GM19043 (cell line): Measurements from ENCODE around the gene HMGN3.

Source experiments
- ATAC-seq: cut with Tn5 transposase; IDR thresholded peaks from one replicate; pipeline ENCODE4 v1.9.1; 2021; ENCODE audit warnings: low read depth; ENCODE audit not compliant: unreplicated experiment

The HMGN3 gene

DNA sequence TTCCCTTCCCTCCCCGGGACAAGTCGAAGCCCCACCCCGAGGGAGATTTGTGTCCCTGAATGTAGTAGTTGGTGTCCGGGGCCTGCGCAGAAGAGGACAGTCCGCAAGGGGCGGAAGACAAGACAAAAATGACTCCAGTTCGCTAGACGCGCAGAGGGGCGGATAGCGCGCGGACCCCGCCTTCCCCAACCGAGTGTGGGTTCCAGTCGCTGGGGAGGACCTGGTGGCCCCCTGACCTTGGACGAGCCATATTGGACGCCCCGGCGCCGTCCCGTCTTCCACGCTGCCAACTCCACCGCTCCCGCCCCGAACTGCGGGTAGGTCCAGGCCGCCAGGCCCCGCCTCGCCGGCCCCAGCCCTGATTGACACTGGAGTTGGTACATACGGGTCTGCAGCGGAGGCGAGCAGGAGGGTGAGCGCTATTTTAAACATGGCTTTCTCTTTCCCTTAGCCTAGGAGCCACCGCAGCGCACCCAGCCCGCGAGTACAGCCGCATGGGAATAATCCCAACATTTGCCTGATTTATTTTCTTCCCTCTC lies 802 bp downstream of the HMGN3 start:
- ATAC-seq, result peak; percentile 54

DNA sequence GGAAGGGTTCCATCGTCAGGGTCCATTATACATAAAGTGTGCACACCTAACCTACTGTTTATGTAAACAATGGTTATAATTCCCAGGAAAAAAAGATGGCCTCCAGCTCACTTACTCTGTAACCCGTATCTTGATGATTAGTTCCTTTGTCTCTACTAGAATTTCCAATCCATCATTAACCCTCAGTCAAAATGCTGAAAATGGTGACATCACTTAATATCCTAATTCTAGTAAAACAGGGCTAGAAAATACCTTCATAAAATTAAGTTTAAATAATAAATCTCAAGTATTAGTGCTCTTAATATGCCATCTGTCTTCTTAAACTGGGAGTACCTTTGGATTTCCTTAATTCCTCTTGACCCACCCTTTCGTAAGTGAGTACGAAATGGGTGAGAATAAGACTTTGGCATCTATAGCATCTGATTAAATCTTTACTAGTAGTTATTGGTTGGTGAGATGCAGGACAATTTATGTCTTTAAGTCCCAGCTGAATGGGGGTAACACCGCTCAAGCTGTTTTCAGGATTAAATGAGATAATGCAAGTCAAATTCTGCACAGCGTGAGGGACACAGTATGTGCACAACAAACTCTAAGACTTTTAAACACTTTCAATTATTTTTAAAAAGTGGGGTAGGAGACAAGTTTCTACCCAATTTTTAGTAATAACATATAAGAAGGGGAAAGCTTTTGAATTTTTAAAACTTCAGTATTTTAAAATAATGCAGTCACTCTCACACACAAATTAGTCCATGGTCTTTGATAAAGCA lies 1.6 kb downstream of the HMGN3 start:
- no peak for ATAC-seq

- no peak for ATAC-seq
Observed at GRCh38 chr6:79231666-79232065, 2.8 kb downstream of the HMGN3 start.

DNA sequence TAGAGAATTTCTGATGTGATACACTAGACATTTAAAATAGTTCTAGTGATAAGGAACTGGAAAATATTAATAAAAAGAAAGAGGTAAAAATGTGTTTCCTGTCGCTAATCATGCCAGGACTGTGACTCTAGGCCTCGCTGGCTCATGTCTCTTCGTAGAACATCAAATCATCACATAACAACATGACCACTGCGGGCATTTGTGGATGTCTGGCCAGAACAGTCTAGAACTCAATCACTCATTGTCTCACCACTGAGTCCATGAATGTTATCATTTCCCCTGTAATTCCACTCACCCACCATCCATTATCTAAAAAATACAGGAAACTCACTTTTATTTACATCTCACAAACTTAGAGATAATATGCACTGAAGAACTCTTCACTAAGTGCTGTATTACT lies 3.4 kb downstream of the HMGN3 start:
- no peak for ATAC-seq

DNA sequence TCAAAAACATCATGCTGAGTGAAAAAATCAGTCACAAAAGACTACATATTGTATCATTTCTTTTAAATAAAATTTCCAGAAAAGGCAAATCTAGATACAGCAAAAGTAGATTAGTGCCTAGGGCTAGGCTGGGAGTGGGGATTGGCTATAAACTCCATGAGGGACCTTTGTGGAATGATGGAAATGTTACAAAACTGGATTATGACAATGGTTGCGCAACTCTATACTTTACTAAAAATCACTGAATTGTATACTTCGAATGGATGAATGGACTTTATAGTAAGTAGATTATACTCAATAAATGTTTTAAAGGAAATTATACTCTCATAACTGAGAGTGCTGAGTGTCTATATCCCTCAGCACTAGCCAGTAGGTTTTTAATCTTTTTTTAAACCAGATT lies 4.3 kb downstream of the HMGN3 start:
- ATAC-seq, result no peak

GRCh38 chr6:79227445-79227844 lies 7.0 kb downstream of the HMGN3 start:
- no peak for ATAC-seq

- no peak for ATAC-seq
Observed at GRCh38 chr6:79226660-79227059, 7.8 kb downstream of the HMGN3 start.

GRCh38 chr6:79225717-79226599 lies 8.5 kb downstream of the HMGN3 start:
- ATAC-seq, result no peak

DNA sequence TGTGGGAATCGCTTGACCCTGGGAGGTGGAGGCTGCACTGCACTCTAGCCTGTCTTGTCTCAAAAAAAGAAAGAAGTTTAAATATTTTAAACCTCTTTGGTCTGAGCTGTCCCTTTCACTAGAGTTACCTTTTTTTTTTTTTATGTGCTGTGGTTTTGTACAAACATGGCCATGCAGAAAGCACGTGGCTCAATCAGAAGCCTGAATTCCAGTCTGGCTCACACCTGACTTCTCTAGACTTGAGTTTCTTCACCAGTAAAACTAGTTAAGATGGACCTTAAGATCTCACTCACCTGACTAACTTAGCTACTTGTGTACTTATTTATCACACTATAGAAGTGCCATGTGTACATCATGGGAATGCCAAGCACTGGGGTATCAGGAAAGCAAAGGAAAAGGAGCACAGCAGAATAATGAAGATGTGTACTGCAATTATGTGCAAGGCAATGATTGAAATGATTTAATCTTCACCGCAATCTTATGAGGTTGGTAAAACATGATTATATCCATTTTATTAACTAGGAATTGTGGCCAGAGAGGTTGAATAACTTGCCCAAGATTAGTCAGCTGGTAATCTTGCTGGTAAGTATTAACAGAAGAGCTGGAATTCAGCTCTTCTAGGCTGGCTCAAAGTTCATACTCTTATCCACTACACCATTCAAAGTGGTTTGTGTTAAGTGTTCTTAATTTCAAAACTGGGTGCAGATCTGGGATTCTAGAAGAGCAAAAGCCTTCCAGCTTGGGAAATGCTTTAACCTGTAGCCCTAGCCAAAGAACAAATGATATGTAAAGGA lies 10.7 kb downstream of the HMGN3 start:
- ATAC-seq, result no peak

DNA sequence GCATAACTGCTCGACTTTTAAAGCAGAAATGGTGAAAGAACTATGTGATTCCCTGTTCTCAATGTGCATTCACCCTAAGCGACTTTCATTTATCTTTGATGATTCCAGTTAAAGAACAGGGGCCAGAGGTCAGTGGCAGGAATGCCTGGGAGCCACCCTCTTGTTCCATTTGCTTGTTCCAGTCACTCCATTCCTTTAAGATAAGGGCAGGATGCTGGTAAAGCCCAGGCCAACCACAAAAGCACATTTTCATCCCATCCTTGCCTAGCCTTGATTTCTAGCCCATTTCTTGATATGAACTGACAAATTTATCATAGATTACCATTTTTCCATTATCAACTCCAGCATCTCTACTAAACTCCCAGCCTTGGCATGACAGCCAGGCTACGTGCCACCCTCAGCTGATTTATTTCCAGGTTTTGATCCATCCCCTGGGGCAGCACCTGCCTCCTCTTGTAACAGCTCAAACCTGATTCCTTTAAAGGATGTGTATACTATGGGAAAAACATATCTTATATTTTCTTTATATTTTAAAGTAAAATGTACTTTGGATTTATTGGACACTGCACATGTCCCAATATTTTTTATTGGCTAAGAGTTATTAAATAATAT lies 19.2 kb downstream of the HMGN3 start:
- no peak for ATAC-seq

- no peak for ATAC-seq
Observed at GRCh38 chr6:79212859-79213258, 21.6 kb downstream of the HMGN3 start.

DNA sequence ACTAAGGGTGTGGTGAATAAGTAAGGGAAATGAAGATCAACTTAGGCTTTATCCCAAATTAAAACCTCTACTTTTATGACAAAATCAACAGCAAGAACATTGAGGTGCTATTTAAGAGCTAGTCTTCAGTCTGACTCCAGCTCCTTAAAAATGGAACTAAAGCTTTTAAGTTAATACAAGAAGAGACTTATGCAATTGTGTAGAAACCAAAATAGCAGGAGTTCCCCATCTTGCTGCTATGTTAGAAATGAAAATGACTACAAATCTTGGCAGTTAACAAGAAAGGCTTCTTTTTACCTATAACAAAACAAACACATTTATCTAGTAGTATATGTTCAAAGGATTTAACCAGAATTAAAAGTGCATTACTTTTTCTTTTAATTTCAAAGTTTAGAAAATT lies 25.7 kb downstream of the HMGN3 start:
- no peak for ATAC-seq

DNA sequence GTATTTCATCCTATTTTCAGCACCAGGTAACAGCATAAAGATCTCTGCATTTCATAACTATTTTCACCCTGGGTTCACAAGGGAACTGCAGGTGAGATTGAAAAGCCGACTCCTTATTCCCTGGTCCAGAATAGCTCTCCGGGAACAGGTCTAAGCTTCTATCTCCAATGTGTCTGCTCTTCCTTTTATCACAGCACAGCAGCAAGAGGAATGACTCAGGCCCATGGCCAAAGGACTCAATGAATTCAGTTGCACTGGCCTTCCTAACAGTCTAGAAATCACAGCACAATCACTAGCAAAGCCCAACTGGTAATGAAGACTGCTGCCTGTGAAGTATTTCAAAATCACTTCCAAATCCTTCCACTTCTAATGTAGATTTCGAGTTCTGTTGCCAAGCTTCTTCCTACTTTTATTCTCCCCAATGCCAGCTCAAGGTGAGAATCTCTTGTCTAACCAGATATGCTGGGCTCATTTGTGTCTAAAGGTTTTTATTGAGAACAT lies 30.7 kb downstream of the HMGN3 start:
- ATAC-seq, result no peak

GRCh38 chr6:79202556-79202955 lies 31.9 kb downstream of the HMGN3 start:
- ATAC-seq, result no peak

- no peak for ATAC-seq
Observed at GRCh38 chr6:79201983-79202382, 32.5 kb downstream of the HMGN3 start.

DNA sequence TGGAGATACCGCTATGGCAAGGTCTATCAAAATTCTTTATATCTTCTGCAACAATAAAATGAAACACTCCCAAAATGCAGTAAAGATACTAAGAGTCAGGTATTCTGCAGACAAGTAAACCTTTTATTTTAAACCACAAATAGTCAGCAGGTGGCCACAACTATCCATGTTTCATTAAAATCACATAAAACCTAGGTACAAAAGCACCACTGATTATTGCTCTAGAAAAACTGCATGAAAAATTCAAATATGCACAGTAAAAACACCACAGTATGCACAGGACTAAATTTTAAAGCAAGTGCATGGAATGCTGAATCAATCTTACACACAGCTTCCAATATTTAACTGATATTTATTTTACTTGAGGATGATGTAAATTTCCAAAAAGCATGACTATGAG lies 33.3 kb downstream of the HMGN3 start:
- ATAC-seq, result no peak

DNA sequence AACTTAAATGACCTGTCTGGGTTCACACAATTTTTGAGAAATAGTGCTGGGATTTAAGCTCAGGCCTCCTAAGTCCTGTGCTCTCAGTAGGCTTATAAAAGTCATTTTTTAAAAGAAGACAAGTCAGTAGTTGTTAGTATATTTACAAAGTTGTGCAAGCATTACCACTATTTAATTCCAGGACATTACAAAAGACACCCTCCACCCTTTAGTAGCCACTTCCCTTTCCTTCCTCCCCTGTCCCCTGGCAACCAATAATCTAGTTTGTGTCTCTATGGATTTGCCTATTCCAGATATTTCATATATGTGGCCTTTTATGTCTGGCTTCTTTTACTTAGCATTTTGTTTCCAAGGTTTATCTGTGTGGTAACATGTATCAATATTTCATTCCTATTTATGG lies 37.6 kb downstream of the HMGN3 start:
- ATAC-seq, result no peak

DNA sequence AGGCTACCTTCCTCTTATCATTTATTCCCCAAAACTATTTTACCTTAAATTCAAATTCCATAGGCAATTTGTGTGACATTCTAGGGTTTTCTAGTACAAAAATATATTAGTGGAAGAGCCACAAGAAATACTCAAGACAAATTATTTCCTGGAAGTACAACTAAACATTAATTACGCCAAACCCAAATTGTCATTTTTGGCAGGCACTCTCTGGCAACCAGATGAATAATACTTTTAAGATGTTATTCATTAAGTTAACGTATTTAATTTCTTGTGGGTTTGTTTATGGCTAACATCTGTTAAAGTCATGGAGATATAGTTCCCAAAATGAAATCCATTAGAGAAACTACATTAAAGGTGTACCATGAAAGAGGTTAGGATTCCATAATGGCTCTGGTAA lies 40.5 kb downstream of the HMGN3 start:
- no peak for ATAC-seq

DNA sequence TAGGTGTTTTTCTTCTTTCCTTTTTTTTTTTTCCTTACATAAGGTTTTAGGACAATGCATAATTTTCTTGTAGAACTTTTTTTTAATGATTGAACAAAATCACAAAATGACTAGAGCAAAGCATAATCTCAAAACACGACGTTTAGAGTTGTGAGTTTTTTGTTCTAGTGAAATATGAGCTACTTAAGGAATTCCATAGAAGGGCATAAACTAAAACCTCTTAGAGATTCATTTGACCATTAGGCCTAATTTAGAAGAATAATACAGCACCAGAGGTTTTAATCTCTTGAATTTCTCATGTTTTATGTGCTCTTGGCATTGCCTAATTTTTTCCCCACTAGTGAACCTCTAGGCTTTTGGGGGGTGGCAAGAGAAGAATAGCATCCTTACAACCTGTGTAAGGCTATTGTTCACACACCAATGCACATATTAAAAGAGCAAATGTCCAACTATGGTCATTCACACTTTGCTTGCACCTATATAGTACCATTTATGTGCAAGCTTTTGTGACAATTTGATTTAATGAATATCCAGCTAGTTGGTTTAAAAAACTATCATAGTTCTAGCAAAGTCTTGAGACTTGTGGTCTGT lies 44.6 kb downstream of the HMGN3 start:
- ATAC-seq, result no peak
